GM19463 (cell line): ENCODE data around the gene PIP4K2A.
"Not testable (repeated sequence)": the region's sequence is repeated elsewhere in the genome, so short reads cannot be mapped to it uniquely, and the experiment has no call there.

ENCODE experiments used
- ATAC-seq: cut with Tn5 transposase; IDR thresholded peaks from one replicate; pipeline ENCODE4 v1.9.1; 2021; ENCODE audit warnings: mild to moderate bottlenecking, moderate library complexity; ENCODE audit not compliant: unreplicated experiment

The PIP4K2A gene

DNA sequence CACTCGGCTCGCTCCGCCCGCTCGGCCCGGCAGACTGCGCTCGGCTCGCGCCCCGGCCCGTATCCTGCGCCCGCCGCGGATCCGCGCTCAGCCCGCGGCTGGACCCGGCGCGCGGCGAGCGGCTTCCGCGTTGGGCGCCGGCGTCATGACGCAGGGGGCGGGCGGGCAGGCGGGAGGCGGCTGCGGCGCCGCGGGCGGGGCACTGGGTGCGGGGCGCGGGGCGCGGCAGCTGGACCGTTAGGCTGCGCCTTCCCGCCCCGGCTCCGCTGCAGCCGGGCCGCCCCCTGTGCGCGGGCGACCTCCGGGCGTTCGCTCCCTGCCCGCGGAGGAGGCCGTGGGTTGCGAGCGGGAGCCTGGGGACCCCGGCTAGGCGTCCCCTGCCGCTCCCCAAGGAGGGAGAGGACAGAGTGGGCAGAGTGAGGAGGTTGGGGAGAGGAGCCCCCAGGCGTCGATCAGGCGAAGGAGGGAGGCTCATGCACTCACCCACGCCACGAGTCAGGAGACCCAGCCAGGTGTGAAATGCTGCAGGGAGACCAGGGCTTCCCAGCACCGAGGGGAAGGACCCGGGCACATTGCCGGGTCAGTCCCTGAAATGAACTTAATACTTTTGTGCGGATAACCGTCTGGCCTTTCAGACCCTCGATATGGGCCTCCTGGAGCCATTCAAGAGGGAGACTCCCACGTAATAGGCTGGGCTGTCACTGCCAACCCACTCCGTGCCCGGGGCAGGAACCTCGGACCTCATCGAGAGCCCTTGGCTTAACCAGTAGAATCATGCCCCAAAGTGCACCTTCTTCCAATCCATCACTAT is at the start of gene PIP4K2A:
PIP4K2A (minus strand) TSS at position 100 of the 811 bp plus-strand sequence. CDS start 252 bp downstream, outside the sequence.
- peak; percentile 82 for ATAC-seq

DNA sequence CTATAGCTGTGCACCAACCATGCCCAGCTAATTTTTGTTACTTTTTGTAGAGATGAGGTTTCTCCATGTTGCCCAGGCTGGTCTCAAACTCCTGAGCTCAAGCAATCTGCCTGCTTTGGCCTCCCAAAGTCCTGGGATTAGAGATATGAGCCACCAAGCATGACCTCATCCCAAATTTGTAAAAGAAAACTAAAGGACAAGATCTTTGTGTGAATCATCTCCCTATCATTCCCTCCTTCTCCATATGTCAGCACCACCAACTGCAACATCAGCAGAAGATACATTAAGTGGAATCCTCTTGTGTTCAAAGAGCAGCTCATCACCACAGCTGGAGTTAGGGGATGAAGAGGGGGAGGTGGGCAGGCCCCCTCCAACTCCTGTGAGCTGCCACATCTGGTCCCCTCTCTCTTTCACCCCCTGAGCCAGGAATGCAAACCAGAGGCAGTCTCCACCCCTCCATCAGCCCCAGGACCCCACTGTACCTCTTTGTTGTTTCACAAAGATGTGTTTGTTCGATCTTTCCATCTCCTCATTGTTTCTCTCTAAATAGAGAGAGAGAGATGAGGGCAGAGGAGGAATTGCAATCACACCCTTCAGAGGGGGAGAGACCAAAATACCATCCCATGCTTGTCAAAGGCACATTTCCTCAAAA is 47.3 kb upstream of the PIP4K2A start:
- no peak for ATAC-seq

DNA sequence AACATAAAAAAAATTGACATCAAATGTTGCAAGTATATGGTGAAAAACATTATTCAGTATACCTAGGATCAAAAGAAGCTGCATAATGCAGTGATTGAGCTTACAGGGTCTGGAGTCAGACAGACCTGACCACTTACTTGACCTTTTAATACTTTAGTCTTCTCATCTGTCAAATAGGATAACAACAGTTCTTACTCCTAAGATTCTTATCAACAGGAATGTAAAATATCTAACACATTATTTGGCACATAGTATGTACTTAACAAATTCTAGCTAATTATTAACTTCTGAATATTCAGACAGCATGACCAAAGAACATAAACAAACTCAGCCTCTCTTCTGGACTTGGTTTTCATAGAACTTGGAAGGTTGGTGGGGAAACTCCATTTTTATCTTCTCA is 45.6 kb upstream of the PIP4K2A start:
- no peak for ATAC-seq

DNA sequence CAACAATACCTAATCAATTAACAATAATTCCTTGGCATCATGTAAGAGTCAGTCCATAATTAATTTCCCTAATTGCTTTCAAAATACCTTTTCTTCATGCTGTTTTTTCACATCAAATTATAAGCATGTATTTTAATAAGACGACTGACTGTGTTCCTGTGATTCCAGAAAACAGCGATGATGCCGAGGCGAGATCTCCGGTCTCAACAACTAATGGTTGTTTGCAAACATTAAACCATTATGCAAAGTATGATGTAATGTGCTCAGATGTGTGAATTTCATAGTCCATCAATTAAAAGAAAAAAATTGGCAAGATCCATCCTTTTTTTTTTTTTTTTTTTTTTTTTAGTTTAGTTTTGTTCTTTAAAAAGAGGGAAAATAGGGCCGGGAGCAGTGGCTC is 44.5 kb upstream of the PIP4K2A start:
- no peak for ATAC-seq

DNA sequence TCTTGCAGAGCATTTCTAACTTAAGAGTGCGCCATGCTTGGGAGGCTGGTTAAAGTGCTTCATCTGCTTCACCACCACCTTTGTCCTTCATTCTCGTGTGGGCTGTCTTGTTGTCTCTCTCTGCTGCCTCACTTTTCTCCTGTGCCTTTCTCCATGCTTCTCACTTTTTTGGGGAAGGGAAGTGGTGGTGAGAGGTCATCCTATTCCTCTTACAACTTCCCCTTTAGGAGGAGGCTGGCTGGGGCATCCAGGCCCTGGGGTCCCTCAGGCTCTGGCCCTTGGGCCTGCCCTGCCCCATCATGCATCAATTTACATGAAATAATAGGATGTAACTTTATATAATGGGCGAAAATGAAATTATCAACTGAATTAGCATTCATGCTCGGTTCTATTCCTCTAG is 39.9 kb upstream of the PIP4K2A start:
- ATAC-seq, result no peak

DNA sequence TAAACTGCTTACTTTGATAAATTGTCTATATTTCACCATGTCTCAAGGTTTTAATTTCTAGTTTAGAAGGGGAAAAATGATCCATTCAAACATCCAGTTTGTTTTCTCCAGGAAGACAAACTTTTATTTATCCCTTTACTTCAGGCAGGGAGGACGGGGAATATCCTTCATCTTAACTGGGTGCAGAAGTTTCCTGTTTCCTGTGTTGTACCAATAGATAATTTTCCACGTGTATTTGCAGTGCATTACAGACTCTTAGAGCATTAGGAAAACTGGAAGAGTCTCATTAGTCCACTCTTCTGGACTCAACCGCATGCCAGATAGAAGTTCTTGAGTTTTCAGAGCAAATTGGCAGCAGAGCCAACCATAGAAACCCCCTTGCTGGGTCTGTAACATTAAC is 39.4 kb upstream of the PIP4K2A start:
- no peak for ATAC-seq

DNA sequence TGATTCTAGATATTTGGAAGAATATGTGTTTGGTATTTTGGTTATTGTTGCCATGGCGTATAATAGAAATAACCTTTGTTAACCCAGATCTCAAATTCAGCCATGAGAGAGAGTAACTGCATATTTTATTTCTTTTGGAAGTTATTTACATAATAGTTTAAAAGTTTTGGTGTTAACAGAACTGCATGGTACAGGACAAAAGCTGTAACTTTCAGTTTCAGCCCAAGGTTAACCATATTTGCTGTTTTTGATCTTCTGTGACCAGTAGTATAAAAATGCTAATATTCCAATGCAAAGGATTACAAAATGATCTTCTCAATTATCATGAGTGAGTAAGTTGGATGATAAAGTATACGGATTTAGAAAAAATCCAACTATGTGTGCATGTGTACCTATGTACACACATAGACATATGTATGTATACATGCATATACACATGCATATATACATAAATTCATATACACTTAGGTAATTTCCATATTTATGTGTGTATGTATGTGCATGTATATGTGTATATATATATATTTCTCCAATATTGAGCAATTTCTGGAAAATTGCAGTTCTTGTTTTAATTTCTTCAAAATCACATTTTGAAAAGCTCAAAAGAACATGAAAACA is 38.0 kb upstream of the PIP4K2A start:
- no peak for ATAC-seq

DNA sequence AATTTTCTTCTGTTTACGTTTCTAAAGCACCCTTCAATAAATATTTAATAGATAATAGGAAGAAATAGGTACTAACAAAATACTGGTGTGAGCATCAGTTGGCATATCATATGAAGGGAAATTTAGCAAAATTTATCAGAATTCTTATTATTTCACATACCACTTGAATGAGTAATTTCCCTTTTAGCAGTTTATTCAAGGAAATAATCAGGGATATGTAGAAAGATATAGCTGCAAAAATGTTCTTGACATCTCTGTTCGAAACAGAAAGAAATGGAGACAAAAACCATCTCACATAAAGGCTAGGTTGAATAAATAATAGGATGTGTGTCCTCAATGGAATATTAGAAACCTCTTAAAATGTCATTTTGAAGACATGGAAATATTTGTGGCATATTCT is 35.8 kb upstream of the PIP4K2A start:
- no peak for ATAC-seq

DNA sequence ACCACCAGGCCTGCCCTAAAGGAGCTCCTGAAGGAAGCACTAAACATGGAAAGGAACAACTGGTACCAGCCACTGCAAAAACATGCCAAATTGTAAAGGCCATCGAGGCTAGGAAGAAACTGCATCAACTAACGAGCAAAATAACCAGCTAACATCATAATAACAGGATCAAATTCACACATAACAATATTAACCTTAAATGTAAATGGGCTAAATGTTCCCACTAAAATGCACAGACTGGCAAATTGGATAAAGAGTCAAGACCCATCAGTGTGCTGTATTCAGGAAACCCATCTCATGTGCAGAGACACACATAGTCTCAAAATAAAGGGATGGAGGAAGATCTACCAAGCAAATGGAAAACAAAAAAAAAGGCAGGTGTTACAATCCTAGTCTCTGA is 30.5 kb upstream of the PIP4K2A start:
- ATAC-seq, result not testable (repeated sequence)

DNA sequence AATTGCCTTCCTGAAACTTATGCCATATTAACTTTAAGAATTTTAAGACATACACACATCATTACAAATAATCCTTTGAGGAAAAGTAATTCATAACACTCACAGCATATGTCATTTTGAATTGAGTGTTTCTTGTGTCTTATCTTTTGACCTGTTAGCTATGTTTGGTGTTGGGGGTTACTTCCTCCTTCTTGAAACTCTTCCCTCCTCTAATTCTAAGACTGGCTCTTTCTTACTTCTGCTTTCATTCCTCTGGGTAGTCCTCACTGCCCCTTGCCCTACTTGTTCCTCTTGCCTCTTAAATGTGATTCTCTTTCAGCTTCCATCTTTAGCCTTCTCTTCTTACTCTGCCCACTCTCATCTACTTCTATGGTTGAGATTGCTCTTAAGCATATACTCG is 28.3 kb upstream of the PIP4K2A start:
- peak; percentile 96 for ATAC-seq

DNA sequence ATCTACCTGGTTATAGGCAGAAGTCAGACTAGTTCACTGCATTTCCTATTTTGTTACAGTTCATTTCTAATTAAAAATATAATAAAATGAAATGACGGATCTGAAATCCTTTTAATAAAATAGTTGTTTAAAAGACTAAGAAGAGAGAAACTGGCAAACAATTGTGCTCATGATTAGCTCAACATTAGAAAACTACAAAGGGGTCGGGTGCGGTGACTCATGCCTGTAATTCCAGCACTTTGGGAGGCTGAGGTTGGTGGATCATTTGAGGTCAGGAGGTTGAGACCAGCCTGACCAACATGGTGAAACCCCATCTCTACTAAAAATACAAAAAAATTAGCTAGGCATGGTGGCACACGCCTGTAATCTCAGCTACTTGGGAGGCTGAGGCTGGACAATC is 27.3 kb upstream of the PIP4K2A start:
- ATAC-seq, result not testable (repeated sequence)

DNA sequence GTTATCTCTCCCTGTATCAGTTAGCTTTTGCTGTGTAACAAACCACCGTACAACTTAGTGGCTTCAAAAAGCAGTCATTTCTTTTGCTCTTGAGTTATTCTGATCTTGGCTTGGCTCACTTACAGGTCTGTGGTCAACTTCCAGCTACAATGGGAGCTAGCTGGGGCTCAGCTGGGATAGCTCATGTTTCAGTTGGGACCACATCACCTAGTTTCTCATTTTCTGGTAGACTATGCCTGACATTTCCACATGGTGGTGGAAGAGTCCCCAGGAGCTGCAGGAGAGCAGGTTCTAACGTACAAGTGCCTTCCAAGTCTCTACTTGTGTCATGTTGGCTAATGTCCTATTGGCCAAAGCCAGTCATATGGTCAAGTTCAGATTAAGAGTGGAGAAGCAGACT is 25.8 kb upstream of the PIP4K2A start:
- no peak for ATAC-seq

DNA sequence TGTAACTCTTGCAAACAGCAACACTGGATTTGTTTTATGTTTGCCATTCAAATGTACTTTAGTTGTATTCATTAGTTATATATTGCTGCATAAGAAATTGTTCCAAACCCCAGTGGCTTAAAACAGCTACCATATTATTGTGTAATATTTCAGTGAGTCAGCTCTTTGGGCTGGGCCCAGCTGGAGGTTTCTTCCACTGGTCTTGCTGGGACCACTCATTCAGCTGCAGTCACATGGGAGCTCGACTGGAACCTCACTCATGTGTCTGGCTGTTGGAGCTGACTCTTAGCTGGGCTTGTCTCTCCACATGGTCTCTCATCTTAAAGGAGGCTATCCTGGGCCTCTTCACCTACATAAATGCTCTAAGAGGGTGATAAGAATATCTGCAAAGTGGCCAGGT is 23.2 kb upstream of the PIP4K2A start:
- no peak for ATAC-seq

DNA sequence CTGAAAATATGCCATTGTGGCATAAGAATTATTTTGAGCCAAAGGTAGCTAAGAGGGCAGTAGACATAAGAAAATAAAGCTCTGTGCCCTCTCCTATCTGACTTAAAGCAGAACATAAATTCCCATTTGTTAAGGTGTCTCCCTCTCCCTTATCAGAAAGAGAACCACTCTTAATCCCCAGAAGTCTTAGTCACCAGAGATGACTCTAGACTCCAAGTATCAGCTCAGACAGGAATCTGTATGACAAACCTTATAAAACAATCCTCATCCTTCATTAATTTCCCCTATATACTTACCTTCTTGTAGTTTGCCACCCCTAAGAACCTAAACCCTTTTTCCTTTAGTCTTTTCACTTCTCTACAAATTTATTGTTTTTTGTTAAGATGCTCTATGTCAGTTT is 21.8 kb upstream of the PIP4K2A start:
- ATAC-seq, result no peak

DNA sequence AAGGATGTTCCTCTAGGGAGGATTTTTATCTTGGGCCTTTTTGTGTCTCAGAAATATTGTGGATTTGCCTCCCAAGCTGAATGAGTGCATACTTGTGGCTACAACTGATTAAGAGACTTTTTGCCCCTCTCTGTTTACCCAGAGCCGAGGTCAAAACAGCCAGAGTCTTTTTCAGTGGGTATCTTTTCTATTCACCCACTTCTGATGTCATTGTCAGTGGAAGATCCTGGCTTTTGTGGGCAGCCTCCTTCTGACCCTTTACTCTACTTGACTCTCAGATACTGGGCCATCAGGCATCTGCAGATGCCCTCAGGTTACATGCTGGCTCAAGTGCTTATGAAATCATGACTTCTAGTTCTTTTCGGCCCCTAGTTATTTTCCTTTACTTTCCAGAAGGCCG is 19.6 kb upstream of the PIP4K2A start:
- ATAC-seq, result no peak

DNA sequence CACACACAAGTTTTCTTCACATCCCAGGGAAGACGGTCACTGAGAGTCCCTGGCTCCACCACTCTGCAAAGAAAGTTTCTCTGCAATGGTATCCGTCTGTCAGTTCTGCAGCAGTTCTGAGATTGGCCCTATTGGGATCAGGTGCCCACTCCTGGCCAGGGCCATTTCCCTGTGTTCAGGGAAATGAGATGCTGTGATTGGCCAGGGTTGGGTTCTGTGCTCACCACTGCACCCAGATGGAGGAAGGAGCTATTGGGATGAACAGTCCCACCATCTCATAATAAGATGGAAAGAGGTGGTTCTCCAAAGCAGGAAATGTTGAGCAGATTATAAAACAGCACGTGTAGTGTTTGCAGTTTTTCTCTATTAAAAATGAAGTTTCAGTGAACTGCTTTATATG is 13.3 kb upstream of the PIP4K2A start:
- ATAC-seq, result no peak

DNA sequence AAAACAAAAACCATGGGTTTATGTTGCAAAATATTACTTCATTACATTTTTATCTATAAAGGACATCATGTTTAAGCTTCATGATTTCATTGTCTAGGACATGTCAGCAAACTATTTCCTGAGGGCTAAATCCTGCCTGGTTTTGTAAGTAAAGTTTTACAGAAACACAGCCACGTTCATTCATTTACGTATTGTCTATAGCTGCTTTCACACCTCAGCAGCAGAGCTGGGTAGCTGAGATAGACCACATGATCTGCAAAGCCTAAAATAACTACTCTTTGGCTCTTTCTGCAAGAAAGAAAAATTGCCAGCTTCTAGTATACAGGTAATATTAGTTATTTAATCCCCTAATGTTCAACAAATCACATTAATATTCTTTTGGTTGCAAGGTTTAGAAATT is 12.7 kb upstream of the PIP4K2A start:
- no peak for ATAC-seq

DNA sequence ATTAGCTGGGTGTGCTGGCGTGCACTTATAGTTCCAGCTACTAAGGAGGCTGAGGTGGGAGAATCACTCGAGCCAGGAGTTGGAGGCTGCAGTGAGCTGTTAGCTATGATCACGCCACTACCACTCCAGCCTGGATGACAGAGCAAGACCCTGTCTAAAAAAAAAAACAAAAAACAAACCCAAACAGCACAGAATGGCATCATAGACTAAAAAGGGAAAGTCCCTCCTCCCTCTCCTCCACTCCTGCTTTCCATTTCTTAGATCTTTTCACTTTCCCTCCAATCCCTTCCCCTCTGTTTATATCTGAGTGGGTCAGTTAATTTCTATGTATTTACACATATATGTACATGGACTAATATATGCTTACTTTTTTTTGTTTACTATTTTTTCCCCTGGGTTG is 10.4 kb upstream of the PIP4K2A start:
- ATAC-seq, result no peak

DNA sequence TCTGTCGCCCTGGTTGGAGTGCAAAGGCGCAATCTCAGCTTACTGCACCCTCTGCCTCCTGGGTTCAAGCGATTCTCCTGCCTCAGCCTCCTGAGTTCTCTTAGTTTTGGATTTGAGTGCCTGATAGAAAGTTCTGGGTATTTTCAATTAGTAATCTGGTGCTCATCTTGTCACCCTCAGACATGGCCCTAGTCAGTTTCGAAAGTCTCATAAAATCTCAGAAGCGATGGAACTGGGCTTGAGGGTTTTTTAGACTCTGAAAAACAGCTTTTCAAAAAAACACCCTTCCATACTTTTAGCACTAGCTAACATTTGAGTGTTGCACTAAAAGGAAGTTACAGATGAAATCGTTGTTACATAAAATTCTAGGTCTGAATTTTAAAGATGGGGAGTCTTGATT is 9.4 kb upstream of the PIP4K2A start:
- peak; percentile 46 for ATAC-seq

DNA sequence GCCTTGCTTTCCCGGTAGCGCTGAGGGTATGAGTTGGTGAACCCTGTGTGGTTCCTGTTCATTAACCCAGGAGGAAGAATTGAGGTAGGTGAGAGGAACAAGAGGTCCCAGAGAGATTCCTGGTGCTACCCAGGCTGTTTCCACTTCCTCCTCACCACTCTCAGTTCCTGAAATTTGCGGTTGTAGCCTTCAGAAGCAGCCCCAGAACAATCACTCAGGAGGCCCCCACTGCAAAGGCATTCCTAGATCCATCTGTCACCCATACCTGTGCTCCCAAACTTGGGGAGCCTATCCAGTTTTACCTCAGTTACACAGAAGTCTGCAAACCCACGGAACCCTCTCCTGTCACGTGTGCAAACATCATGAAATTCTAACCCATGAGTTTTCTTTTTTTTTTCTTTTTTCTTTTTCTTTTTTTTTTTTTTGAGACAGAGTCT is 9.0 kb upstream of the PIP4K2A start:
- peak; percentile 77 for ATAC-seq

DNA sequence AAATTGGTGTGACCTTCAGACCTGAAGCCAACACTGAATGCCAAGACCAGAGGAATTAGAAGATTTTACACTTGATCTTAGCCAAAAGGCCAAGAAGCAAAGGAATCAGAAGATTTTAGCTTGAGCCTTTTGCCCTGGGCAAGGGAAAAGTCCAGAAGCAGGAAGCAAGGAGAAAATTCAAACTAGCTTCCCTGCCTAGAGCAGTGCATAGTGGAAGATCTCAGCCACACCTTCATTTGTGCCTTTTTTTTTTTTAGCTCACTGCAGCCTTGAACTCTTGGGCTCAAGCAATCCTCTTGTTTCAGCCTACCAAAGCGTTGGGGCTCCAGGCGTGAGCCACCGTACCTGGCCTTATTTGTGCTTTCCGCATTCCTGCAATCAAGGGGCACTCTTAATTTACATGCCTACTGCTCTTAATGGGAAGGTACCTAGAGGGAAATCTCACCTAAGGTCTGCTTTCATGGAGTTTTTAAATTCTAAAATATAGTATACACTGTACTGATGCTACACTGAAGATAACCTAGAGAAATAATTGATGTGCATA is 8.3 kb upstream of the PIP4K2A start:
- ATAC-seq, result no peak

DNA sequence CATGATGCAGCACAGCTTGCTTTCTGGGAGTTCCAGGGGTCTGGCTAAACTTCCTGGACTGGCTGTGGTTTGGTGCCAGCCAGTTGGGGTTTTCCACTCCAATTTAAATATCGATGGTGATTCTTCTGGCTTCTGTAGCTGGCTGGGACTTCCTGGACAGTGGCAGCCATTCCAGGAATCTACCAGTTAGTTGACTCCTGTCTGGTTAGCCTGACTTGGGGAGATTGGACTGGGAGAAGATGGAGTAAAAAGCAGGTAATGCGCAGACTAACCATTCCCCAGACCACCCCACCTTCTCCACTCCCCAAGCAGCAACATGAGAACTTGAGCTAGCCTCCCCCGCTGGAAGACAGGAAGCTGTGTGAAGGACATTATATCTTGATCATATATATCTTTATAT is 6.3 kb upstream of the PIP4K2A start:
- ATAC-seq, result no peak
